ENCODE data around the gene PRCD.

PRCD gene

DNA sequence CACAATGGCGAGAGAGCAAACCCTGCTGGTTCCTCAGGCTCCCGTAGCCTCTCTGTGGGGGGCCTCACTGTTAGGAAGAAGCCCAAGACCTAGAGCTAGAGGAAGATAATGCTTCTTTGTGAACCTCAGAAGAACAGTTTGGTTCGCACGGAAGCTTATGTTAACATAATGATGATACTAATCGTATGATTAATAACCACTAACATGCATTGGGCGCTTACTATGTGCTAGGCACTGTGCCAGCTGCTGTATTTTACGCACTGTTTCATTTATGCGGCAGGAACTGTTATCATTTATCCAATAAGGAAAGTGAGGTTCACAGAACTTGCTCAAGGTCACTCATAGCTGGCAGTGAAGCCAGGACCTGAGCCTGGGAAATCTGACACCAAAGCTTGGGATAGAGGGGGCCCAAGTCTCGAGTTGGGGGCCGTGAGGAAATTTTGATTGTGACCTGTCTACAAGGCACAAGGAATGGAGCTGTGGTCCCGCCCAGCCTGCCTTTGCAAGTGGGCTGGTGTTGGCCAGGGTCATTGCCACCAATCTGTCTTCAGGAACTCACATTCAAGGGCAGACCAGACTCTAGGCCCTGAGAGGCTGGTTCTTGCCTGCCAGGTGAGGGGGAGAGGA lies 6.8 kb downstream of the PRCD start:
- TF ChIP-seq, protein P1, sequence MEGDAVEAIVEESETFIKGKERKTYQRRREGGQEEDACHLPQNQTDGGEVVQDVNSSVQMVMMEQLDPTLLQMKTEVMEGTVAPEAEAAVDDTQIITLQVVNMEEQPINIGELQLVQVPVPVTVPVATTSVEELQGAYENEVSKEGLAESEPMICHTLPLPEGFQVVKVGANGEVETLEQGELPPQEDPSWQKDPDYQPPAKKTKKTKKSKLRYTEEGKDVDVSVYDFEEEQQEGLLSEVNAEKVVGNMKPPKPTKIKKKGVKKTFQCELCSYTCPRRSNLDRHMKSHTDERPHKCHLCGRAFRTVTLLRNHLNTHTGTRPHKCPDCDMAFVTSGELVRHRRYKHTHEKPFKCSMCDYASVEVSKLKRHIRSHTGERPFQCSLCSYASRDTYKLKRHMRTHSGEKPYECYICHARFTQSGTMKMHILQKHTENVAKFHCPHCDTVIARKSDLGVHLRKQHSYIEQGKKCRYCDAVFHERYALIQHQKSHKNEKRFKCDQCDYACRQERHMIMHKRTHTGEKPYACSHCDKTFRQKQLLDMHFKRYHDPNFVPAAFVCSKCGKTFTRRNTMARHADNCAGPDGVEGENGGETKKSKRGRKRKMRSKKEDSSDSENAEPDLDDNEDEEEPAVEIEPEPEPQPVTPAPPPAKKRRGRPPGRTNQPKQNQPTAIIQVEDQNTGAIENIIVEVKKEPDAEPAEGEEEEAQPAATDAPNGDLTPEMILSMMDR (IDR thresholded peaks at IDR 0.05) = no peak

DNA sequence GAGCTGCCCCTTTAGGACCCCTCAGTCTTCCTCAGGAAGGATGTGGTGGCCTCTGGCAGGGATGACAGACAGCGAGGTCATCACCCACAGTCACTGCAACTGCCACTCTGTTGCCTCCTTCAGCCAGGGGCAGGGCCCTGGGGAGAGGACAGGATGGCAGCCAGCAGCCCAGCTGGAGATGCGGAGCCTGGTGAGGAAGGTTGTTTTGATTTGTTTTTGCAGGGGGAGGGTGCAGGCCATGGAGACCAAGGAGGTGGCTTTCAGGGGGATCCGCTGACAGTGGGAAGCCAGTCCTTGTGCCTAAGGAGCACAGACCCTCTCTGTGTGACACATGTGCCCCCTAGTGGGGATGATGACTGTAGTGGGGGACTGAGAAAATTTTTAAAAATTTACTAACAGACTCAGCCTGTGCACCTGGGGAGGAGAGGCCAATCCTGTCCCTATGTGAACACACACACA lies 7.4 kb downstream of the PRCD start:
- TF ChIP-seq, protein P1 (IDR thresholded peaks at IDR 0.05) = peak; percentile 69

DNA sequence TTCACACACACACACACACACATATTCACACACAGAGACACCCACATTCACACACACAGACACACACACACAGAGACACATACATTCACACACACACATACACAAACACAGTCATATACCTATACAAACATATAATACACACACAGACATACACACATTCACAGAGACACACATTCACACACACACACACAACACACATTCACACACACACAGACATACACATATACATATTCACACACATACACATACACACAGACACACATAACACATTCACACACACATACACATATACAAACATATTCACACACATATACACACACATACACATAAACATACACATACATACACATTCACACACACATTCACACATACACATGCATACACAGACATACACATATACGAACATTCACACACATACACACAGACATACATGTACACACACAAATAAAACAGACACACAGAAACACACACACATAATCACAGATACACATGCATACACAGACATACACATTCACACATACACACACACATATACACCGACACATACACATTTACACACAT lies 7.9 kb downstream of the PRCD start:
- TF ChIP-seq, protein P1 (IDR thresholded peaks at IDR 0.05) = peak; percentile 16; the same call in 1 of the 2 replicates

DNA sequence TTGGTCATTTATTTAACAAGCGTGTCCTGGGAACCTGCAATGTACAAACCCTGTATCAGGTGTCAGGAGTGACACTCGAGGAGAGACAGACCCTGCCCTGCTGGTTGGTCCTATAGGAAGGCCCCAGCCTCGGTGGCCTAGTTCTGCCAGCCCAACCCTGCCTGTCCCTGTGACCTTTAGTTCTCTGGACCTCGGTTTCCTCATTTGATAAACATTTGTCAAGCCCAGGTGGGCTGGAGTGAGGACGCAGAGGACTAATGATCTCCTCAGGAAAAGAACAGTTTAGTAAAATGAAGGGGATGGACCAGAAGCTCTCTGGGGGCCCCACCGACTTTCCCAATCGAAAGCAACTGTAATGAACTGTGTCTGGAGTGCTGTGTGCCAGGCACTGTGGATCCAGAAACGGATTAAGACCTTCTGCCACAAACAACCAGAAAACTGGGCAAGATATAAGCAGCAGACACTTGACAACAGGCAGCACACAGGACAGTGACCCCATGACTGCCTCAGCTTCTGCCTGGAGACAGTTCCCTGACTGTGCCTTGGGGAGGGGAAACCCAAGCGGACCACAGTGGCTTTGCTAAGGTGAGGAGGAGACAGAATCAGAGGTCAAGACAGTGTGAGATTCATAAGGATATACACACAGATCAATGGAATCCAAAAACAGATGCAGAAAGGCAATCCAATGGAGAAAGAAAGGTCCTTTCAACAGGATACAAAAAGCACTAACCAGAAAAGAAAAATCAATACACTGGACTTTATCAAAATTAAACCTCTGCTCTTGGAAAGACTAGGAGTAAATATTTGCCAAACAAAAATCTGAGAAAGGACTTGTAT lies 8.8 kb downstream of the PRCD start:
- TF ChIP-seq, protein P1 (IDR thresholded peaks at IDR 0.05) = no peak

DNA sequence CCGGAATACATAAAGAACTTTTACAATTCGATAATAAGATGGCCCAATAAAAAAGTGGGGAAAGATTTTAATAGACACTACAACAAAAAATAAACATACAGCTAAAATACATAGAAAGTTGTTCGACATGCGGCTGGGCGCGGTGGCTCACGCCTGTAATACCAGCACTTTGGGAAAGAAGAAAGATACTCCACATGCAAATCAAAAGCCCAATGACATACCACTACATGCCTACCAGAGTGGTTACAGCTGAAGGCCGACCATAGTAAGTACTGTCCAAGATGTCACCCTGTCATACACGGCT lies 9.3 kb downstream of the PRCD start:
- TF ChIP-seq, protein P1 (IDR thresholded peaks at IDR 0.05) = no peak

DNA sequence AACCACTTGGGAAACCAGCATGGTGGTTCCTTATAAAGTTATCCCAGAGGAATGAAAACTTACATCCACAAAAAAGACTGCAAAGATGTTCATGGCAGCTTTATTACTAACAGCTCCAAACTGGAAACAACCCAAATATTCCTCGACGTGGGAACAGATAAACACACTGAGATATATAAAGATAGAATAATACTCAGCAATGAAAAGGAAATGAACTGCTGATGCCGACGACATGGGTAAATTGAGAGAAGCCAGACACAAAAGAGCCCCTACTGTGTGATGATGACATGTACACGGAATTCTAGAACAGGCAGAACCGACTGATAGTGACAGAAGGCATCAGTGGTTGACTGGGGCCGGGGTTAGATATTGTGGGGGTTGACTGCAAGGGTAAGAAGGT lies 9.7 kb downstream of the PRCD start:
- TF ChIP-seq, protein P1 (IDR thresholded peaks at IDR 0.05) = no peak

DNA sequence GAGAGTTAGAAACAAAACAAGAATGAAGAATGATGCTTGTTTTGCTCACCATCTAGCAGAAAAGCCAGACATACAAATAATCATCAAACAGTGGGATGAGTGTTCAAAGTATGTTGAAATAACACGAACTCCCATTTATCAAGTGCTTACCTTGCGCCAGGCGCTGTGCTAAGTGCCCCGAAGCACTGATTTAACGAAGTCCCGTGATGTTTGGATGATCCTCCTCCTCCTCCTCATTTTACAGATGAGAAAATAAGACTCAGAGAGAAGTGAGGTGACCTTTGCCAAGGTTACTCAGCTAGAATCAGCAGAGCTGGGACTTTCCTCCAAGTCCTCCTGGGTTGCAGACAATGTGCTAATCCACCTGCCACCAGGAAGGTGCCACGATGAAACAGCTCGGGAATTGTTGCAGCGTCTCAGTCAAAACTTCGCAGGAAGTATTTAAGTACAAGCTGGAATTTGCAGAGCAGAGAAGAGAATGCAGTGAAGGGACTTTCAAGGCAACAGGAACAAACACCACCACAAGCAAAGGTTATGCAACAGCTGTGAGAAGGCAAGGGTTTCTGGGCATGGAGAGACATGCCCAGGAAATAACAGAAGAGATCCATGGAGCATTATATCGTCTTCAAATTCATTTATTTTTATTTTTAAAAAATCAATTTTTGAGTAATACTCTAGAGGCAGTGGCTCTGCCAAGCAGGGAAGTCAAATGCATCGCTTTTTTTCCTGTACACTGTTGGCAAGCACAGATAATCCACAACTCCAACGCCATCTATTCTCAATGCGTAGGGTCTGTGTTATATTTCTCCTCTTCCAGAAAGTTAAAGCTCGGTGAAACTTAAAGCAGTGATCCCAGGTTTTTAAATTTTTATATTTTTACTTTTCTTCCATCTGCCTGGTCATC lies 11.1 kb downstream of the PRCD start:
- TF ChIP-seq, protein P1 (IDR thresholded peaks at IDR 0.05) = no peak
